ENCODE results near the gene HHAT. TPM values are rescaled to one million over a fixed set of nuclear protein-coding genes. Genes with fewer than 3 reads are reported as not detected.

Gene HHAT
- polyA plus RNA-seq, 1 donor from 2014 or later = 5.3 TPM

DNA sequence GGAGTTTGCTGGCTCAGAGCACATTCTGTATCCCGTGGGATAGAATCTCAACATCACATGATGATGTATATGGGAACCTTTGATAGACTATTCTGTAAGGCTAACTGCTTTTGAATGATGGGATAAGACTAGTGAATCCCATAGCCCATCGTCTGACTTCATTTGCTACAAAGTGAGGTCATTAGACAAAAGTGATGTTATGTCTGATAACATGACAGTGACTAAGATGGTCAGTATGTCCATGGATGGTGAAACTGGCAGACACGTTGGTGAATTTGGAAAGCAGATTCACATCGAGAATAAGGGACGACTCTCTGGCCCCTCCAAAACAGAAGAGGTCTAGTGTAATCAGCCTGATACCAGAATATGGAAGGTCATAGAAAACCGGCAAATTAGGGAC is 108.4 kb downstream of the HHAT start:
- Histone ChIP-seq H3K79me2 (replicated peaks; ENCODE audit: insufficient read depth, low read length) (no peaks in the 10 kb centered on the region), H3F3A (ENCODE audit: insufficient read depth, low read length, poor library complexity, severe bottlenecking) (no peaks in the 10 kb centered on the region), H3K9me2 (ENCODE audit: insufficient read depth, low read length) (no peaks in the 10 kb centered on the region), H3K9me3 (ENCODE audit: low read length) (no peaks in the 10 kb centered on the region), H3K9ac (ENCODE audit: low read length) (no peak overlapping the region), H3K27me3 (ENCODE audit: insufficient read depth, low read depth, low read length) (no peaks in the 10 kb centered on the region), H3K27ac (ENCODE audit: low read length) (no peak overlapping the region), H2AFZ (ENCODE audit: low read depth, low read length) (no peak overlapping the region), H3K4me3 (ENCODE audit: low read length) (no peak overlapping the region), H3K4me2 (ENCODE audit: low read length) (no peak overlapping the region), H4K20me1 (ENCODE audit: insufficient read depth) (no peaks in the 10 kb centered on the region), H3K36me3 (ENCODE audit: insufficient read depth, low read length) (no peaks in the 10 kb centered on the region)
- no peak for TF ChIP-seq SMC3 (conservative IDR thresholded peaks at IDR 0.05; ENCODE audit: poor library complexity)
- TF ChIP-seq, protein P1, sequence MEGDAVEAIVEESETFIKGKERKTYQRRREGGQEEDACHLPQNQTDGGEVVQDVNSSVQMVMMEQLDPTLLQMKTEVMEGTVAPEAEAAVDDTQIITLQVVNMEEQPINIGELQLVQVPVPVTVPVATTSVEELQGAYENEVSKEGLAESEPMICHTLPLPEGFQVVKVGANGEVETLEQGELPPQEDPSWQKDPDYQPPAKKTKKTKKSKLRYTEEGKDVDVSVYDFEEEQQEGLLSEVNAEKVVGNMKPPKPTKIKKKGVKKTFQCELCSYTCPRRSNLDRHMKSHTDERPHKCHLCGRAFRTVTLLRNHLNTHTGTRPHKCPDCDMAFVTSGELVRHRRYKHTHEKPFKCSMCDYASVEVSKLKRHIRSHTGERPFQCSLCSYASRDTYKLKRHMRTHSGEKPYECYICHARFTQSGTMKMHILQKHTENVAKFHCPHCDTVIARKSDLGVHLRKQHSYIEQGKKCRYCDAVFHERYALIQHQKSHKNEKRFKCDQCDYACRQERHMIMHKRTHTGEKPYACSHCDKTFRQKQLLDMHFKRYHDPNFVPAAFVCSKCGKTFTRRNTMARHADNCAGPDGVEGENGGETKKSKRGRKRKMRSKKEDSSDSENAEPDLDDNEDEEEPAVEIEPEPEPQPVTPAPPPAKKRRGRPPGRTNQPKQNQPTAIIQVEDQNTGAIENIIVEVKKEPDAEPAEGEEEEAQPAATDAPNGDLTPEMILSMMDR (IDR thresholded peaks at IDR 0.05; ENCODE audit: poor library complexity, severe bottlenecking) = no peak
- TF ChIP-seq, protein P2, sequence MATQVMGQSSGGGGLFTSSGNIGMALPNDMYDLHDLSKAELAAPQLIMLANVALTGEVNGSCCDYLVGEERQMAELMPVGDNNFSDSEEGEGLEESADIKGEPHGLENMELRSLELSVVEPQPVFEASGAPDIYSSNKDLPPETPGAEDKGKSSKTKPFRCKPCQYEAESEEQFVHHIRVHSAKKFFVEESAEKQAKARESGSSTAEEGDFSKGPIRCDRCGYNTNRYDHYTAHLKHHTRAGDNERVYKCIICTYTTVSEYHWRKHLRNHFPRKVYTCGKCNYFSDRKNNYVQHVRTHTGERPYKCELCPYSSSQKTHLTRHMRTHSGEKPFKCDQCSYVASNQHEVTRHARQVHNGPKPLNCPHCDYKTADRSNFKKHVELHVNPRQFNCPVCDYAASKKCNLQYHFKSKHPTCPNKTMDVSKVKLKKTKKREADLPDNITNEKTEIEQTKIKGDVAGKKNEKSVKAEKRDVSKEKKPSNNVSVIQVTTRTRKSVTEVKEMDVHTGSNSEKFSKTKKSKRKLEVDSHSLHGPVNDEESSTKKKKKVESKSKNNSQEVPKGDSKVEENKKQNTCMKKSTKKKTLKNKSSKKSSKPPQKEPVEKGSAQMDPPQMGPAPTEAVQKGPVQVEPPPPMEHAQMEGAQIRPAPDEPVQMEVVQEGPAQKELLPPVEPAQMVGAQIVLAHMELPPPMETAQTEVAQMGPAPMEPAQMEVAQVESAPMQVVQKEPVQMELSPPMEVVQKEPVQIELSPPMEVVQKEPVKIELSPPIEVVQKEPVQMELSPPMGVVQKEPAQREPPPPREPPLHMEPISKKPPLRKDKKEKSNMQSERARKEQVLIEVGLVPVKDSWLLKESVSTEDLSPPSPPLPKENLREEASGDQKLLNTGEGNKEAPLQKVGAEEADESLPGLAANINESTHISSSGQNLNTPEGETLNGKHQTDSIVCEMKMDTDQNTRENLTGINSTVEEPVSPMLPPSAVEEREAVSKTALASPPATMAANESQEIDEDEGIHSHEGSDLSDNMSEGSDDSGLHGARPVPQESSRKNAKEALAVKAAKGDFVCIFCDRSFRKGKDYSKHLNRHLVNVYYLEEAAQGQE (IDR thresholded peaks at IDR 0.05; ENCODE audit: borderline replicate concordance) = no peak
- TF ChIP-seq MXI1 (conservative IDR thresholded peaks at IDR 0.05; ENCODE audit: poor library complexity, severe bottlenecking) = no peak
- no peak for TF ChIP-seq EP300 (conservative IDR thresholded peaks at IDR 0.05; ENCODE audit: poor library complexity, severe bottlenecking)
- TF ChIP-seq EZH2 (IDR thresholded peaks at IDR 0.05; ENCODE audit: borderline replicate concordance, insufficient read depth, low read length, poor library complexity, severe bottlenecking) = no peak
- no peak for TF ChIP-seq RAD21 (conservative IDR thresholded peaks at IDR 0.05)
- TF ChIP-seq TAF1 (IDR thresholded peaks at IDR 0.05; ENCODE audit: low read depth) = no peak
- TF ChIP-seq POLR2AphosphoS5 (IDR thresholded peaks at IDR 0.05) = no peak

DNA sequence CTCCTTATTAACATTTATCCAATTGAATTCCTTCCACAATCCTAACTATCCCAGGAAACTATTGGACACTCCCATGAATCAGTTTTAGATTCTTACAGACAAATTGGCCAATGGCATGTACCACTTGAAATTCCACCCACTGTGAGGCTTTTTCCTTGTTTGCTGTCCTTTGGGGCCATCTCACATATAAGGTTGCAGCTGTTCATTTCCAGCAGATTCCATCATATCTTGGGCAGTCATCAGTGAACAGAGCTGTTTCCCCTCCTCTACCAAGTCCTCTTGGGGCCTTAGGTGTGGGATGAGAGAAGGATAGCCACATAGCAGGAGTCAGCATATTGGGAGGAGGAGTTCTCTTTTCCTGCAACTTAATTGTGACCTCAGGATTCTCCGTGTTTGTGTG is 109.1 kb downstream of the HHAT start:
- no peaks in the 10 kb centered on the region for H3K79me2 ChIP-seq (replicated peaks; ENCODE audit: insufficient read depth, low read length)
- TF ChIP-seq TAF1 (IDR thresholded peaks at IDR 0.05; ENCODE audit: low read depth) (no peak), POLR2AphosphoS5 (IDR thresholded peaks at IDR 0.05) (no peak), MXI1 (conservative IDR thresholded peaks at IDR 0.05; ENCODE audit: poor library complexity, severe bottlenecking) (no peak), EP300 (conservative IDR thresholded peaks at IDR 0.05; ENCODE audit: poor library complexity, severe bottlenecking) (no peak), EZH2 (IDR thresholded peaks at IDR 0.05; ENCODE audit: borderline replicate concordance, insufficient read depth, low read length, poor library complexity, severe bottlenecking) (no peak), RAD21 (conservative IDR thresholded peaks at IDR 0.05) (no peak), SMC3 (conservative IDR thresholded peaks at IDR 0.05; ENCODE audit: poor library complexity) (no peak)
- TF ChIP-seq, protein P2 (IDR thresholded peaks at IDR 0.05; ENCODE audit: borderline replicate concordance) = no peak
- TF ChIP-seq, protein P1 (IDR thresholded peaks at IDR 0.05; ENCODE audit: poor library complexity, severe bottlenecking) = no peak
- no peaks in the 10 kb centered on the region for H3K9me2 ChIP-seq (ENCODE audit: insufficient read depth, low read length)
- no peaks in the 10 kb centered on the region for H3K36me3 ChIP-seq (ENCODE audit: insufficient read depth, low read length)
- no peak overlapping the region for H3K9ac ChIP-seq (ENCODE audit: low read length)
- H2AFZ ChIP-seq (ENCODE audit: low read depth, low read length) = no peak overlapping the region
- H3K27ac ChIP-seq (ENCODE audit: low read length) = no peak overlapping the region
- no peaks in the 10 kb centered on the region for H4K20me1 ChIP-seq (ENCODE audit: insufficient read depth)
- H3K4me2 ChIP-seq (ENCODE audit: low read length) = no peak overlapping the region
- H3K4me3 ChIP-seq (ENCODE audit: low read length) = no peak overlapping the region
- H3F3A ChIP-seq (ENCODE audit: insufficient read depth, low read length, poor library complexity, severe bottlenecking) = no peaks in the 10 kb centered on the region
- H3K27me3 ChIP-seq (ENCODE audit: insufficient read depth, low read depth, low read length) = no peaks in the 10 kb centered on the region
- H3K9me3 ChIP-seq (ENCODE audit: low read length) = no peaks in the 10 kb centered on the region
